C4-2B (cell line): ENCODE measurements around the gene MIR17HG.

Source experiments
- H3K27ac ChIP-seq: fragments of 450-650 bp; 2 replicates; pipeline ENCODE4 v1.5.1; 2017
- CTCF ChIP-seq: fragments of 450-650 bp; conservative IDR thresholded peaks from 2 replicates; pipeline ENCODE4 v1.5.1; 2017; ENCODE audit warnings: mild to moderate bottlenecking
- ZFX ChIP-seq: fragments of 450-650 bp; IDR thresholded peaks from 2 replicates; pipeline ENCODE4 v1.6.1; 2017

The MIR17HG gene

GRCh38 chr13:91359631-91360030 is 12.1 kb downstream of the MIR17HG start:
- no peak for TF ChIP-seq ZFX
- no peak for TF ChIP-seq CTCF
- no peak overlapping the region for H3K27ac ChIP-seq

GRCh38 chr13:91360246-91360751 is 12.8 kb downstream of the MIR17HG start:
- no peak overlapping the region for H3K27ac ChIP-seq
- no peak for TF ChIP-seq ZFX
- TF ChIP-seq CTCF = no peak

DNA sequence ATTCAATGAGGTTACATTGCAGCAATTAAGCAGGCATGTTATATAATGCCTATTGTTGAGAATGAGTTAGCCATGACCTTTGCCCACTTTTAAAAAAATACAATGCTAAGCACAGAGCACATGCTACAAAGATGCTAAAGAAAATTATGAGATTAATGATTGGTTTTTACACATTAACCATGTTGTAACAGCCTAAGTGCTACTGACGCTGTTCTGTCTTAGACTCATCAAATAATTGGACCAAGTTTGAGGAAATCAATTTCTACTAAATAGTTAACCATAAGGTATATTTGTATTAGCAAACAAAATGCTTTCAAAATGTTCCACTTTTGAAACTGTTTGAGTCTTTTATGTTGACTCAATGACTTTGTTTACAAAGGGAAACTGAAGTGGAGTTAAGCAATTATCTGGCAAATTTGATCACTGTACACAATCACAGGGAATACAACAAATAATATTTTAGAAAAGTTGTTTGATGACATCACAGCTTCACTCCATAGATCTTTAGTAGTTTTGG is 14.3 kb downstream of the MIR17HG start:
- H3K27ac ChIP-seq = no peak overlapping the region
- TF ChIP-seq CTCF (no peak), ZFX (no peak)

DNA sequence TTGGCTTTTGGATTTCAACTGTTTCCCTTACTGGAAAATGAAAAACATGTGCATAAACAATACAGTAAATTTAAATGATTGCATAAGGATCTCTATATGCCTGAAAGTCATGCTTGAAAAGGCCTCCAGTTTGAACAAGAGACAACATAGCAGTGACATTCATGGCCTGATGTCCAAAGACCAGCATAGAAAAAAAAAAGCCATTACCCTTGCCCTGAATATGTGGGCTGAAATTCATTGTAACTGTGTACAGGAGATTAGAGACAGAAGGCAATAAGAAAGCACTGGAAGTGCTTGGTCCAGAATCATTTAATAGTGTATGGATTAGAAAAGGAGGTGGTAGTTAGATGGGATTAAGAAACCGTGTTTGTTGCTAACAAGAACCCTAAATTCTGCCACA is 15.4 kb downstream of the MIR17HG start:
- H3K27ac ChIP-seq = no peak overlapping the region
- no peak for TF ChIP-seq ZFX
- TF ChIP-seq CTCF = no peak

GRCh38 chr13:91368101-91368500 is 20.6 kb downstream of the MIR17HG start:
- TF ChIP-seq CTCF = no peak
- no peak for TF ChIP-seq ZFX
- H3K27ac ChIP-seq = no peak overlapping the region

DNA sequence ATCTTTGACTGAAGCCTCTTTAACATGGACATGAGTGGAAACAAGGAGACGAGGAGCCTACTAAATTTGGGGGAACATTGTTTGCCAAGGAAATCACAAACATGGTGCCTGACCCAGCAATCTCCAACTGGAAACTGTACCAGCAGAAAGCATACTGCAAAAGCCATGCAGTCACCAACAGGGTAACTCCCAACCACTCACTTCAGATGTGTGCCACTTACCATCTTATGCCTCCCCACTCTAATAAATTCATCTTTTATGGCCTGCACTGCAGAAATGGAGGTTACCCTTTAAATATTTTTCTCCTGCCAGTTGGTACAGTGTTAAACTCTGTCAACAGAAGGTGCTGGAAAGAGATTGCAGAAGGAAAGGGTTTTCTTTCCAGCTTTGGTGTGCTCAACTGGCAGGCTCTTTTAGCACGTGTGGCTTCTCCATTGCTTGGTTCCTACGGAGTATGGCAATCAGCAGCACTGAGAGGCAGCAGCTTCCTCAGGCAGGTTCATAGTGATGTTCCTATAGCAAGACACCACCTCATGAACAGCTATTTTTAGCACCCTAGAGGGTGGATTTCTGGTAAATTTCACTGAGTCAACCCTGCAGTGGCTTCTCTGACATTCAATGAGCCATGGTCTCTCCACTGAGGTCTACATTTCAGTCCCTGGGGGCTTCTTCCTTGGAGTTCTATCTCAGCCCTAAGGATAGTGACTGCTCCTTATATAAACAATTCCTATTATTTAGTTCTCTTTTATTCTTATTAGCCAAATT is 21.4 kb downstream of the MIR17HG start:
- no peak for TF ChIP-seq CTCF
- no peak for TF ChIP-seq ZFX
- H3K27ac ChIP-seq = no peak overlapping the region

- no peak overlapping the region for H3K27ac ChIP-seq
- TF ChIP-seq CTCF (no peak), ZFX (no peak)
These were observed 21.9 kb downstream of the MIR17HG start for GRCh38 chr13:91369441-91369831.
